Activated T-cell treated with anti-CD3 and anti-CD28 coated beads, Interleukin-2, amount 50 U/mL, for 24 hours (primary cell): Measurements from ENCODE around the gene C2CD4C.
A peak's percentile ranks its signal among the peaks of the same experiment; 100 is the strongest.
"Not testable (repeated sequence)": the region's sequence is repeated elsewhere in the genome, so short reads cannot be mapped to it uniquely, and the experiment has no call there.

Experiments used
- DNase-seq: peaks from one replicate; pipeline ENCODE4 v3.0.0-alpha.2; 2020
- H3K27ac Mint-ChIP-seq: 2 replicates; pipeline ENCODE4 v1.8.0; 2020; ENCODE audit warnings: mild to moderate bottlenecking, mixed read lengths
- H3K27me3 Mint-ChIP-seq: 2 replicates; pipeline ENCODE4 v1.8.0; 2020; ENCODE audit warnings: mixed read lengths
- H3K36me3 Mint-ChIP-seq: 2 replicates; pipeline ENCODE4 v1.8.0; 2020; ENCODE audit warnings: low read depth, mixed read lengths
- H3K4me1 Mint-ChIP-seq: 2 replicates; pipeline ENCODE4 v1.8.0; 2020; ENCODE audit warnings: low read depth, mixed read lengths
- H3K4me3 Mint-ChIP-seq: 2 replicates; pipeline ENCODE4 v1.8.0; 2020; ENCODE audit warnings: mild to moderate bottlenecking, moderate library complexity, mixed read lengths
- H3K9me3 Mint-ChIP-seq: 2 replicates; pipeline ENCODE4 v1.8.0; 2020; ENCODE audit warnings: mixed read lengths

C2CD4C gene

DNA sequence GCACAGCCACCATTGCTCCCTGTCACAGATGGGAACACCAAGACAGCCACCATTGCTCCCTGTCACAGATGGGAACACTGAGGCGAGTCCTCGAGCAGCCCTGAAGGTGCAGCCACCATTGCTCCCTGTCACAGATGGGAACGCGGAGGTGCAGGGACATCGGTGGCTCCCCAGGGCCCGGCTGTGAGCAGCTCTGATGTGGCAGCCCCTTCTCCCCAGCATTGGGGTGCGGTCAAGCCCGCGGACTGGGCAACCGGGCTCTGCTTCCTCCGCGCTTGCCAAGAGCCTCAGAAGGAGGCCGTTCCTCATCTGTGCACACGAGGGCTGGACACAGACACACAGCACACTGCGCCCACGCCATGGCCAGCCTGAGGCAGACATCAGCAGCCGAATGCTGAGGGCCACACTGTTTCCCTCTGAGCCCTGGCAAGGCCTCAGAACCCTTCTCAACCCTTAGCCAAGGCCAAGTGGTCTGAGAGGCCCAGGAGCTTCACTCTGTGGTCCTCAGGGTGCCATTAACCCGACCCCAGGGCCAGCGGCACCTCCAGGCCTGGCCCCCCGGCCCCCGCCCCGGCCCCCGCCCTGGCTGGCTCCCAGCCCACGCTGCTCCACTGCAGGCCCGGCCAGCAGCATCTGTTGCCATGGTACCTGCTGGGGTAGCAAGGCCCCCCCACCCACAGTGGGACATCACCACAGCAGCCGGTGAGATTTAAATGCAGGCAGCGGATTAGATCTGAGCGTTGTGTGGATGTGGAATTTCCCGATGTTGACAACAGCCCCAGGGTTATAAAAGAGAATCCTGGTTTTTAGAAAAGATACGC lies 18.4 kb downstream of the C2CD4C start:
- H3K9me3 Mint-ChIP-seq = peaks cover 8% of the 10 kb centered on the region
- peaks cover 27% of the 10 kb centered on the region for H3K27me3 Mint-ChIP-seq
- no peaks in the 10 kb centered on the region for H3K36me3 Mint-ChIP-seq
- no peak overlapping the region for H3K4me3 Mint-ChIP-seq
- H3K4me1 Mint-ChIP-seq = peaks cover 6% of the 10 kb centered on the region
- DNase-seq = no peak
- H3K27ac Mint-ChIP-seq = no peak overlapping the region

DNA sequence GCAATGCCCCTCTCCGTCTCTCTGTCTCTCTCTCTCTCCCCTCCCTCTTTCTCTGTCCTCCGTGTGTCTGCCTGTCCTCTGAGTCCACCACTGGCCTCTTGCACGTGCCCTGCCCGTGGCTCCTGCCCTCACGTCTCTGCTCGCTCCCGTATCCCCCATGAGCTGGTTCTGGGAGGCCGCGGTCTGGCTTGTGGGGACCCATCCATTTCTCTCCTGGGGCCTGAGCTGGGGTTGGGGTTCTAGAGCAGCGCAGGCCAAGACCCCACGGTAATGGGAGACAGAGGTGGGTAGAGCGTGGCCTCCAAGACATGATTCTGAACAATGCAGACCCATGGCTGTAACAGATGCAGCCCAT lies 19.0 kb downstream of the C2CD4C start:
- Mint-ChIP-seq H3K4me3 (no peak overlapping the region), H3K9me3 (peaks cover 5% of the 10 kb centered on the region), H3K4me1 (peaks cover 6% of the 10 kb centered on the region), H3K27me3 (peaks cover 33% of the 10 kb centered on the region), H3K27ac (no peak overlapping the region), H3K36me3 (no peaks in the 10 kb centered on the region)
- no peak for DNase-seq

DNA sequence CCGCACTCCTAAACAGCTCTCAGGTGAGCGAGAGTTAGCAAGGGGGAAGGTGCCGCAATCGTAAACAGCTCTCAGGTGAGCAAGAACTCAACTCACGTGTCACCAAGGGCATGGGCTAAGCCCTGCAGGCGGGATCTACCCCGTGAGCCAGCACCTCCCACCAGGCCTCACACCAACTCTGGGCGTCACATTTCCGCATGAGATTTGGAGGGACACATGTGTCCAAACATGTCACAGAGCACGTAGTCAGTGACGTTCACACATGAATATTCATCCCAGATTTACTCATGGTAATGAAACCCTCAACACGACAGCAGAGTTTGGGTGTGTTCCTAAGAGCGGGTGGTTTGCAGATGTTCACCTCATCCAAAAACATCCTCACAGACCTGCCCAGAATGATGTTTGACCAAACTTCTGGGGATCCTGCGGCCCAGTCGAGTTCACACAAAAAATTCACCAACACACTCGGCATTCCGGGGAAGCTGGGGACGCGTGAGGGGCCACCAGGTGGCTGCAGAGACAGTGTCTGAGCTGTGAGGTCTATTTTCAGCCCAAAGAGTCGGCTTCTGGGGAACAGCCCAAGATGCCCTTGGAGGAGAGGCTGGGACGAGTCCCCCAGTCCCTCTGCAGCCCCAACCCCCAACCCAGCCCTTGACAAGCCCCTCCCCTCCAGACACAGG lies 19.6 kb downstream of the C2CD4C start:
- Mint-ChIP-seq H3K9me3 (peaks cover 5% of the 10 kb centered on the region), H3K4me3 (no peak overlapping the region), H3K27me3 (peaks cover 37% of the 10 kb centered on the region), H3K4me1 (peaks cover 7% of the 10 kb centered on the region), H3K36me3 (no peaks in the 10 kb centered on the region), H3K27ac (no peak overlapping the region)
- no peak for DNase-seq

DNA sequence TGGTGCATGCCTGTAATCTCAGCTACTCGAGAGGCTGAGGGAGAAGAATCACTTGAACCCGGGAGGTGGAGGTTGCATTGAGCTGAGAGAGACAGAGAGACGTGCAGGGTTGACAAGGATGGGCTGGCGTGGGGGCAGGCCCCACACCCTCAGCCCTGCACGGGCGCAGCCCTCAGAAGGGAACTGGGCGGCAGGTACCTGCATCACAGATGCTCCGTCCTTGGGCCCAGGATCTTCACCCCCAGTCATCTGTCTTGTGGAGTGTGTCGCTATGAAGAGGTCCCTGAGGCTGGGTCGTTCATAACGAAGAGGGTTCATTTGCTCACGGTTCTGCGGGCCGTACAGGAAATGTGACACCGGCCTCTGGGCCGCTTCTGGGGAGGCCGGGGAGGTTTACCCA lies 20.3 kb downstream of the C2CD4C start:
- Mint-ChIP-seq H3K9me3 (peaks cover 5% of the 10 kb centered on the region), H3K36me3 (no peaks in the 10 kb centered on the region), H3K27ac (no peak overlapping the region), H3K27me3 (peaks cover 44% of the 10 kb centered on the region), H3K4me1 (peaks cover 14% of the 10 kb centered on the region), H3K4me3 (no peak overlapping the region)
- no peak for DNase-seq

DNA sequence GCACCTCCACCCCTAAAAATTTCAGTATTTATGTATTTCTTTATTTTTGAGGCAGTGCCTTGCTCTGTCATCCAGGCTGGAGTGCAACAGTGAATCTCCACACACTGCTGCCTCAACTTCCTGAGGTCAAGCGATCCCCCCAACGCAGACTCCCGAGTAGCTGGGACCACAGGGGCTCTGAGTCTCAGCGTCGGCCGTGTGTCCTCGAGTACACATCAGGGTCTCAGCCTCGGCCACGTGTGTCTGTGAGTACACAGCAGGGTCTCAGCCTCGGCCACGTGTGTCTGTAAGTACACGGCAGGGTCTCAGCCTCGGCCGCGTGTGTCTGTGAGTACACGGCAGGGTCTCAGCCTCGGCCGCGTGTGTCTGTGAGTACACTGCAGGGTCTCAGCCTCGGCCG lies 21.2 kb downstream of the C2CD4C start:
- Mint-ChIP-seq H3K4me1 (peaks cover 23% of the 10 kb centered on the region), H3K27ac (no peak overlapping the region), H3K36me3 (no peaks in the 10 kb centered on the region), H3K4me3 (no peak overlapping the region), H3K9me3 (no peaks in the 10 kb centered on the region), H3K27me3 (peaks cover 49% of the 10 kb centered on the region)
- DNase-seq = no peak

DNA sequence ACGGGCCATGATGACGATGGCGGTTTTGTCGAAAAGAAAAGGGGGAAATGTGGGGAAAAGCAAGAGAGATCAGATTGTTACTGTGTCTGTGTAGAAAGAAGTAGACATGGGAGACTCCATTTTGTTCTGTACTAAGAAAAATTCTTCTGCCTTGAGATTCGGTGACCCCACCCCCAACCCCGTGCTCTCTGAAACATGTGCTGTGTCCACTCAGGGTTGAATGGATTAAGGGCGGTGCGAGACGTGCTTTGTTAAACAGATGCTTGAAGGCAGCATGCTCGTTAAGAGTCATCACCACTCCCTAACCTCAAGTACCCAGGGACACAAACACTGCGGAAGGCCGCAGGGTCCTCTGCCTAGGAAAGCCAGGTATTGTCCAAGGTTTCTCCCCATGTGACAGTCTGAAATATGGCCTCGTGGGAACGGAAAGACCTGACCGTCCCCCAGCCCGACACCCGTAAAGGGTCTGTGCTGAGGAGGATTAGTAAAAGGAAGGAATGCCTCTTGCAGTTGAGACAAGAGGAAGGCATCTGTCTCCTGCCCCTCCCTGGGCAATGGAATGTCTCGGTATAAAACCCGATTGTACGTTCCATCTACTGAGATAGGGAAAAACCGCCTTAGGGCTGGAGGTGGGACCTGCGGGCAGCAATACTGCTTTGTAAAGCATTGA lies 22.2 kb downstream of the C2CD4C start:
- Mint-ChIP-seq H3K27me3 (peaks cover 49% of the 10 kb centered on the region), H3K4me1 (peaks cover 26% of the 10 kb centered on the region)
- DNase-seq, H3K4me3 Mint-ChIP-seq, H3K36me3 Mint-ChIP-seq, H3K9me3 Mint-ChIP-seq, H3K27ac Mint-ChIP-seq: not testable (repeated sequence)

DNA sequence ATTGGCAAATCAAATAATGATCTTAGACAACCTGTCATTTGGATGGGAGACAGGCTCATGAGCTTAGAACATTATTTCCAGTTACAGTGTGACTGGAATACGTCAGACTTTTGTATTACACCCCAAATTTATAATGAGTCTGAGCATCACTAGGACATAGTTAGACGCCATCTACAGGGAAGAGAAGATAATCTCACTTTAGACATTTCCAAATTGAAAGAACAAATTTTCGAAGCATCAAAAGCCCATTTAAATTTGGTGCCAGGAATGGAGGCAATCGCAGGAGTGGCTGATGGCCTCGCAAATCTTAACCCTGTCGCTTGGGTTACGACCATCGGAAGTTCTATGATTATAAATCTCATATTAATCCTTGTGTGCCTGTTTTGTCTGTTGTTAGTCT lies 22.8 kb downstream of the C2CD4C start:
- not testable (repeated sequence) for DNase-seq

DNA sequence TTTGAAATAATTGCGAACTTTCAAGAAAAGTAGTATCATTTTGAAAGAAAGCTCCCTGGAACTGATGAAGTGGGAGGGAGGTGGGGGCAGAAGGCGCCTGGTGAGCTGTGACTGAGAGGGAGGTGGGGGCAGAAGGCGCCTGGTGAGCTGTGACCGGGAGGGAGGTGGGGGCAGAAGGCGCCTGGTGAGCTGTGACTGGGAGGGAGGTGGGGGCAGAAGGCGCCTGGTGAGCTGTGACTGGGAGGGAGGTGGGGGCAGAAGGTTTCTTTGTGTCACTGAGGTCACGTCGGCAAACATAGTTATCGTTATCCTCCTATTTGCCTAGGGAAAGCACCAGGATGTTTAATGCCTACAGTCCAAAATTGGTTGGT lies 24.2 kb downstream of the C2CD4C start:
- Mint-ChIP-seq H3K4me3 (no peak overlapping the region), H3K36me3 (no peaks in the 10 kb centered on the region), H3K27ac (no peak overlapping the region), H3K4me1 (peaks cover 25% of the 10 kb centered on the region), H3K9me3 (peaks cover 3% of the 10 kb centered on the region), H3K27me3 (peaks cover 49% of the 10 kb centered on the region)
- no peak for DNase-seq

More for the DNA sequence above, 22.8 kb downstream of the C2CD4C start:
- H3K4me1 Mint-ChIP-seq = peaks cover 26% of the 10 kb centered on the region
- peaks cover 49% of the 10 kb centered on the region for H3K27me3 Mint-ChIP-seq
- H3K27ac Mint-ChIP-seq, H3K36me3 Mint-ChIP-seq, H3K9me3 Mint-ChIP-seq, H3K4me3 Mint-ChIP-seq: not testable (repeated sequence)

DNA sequence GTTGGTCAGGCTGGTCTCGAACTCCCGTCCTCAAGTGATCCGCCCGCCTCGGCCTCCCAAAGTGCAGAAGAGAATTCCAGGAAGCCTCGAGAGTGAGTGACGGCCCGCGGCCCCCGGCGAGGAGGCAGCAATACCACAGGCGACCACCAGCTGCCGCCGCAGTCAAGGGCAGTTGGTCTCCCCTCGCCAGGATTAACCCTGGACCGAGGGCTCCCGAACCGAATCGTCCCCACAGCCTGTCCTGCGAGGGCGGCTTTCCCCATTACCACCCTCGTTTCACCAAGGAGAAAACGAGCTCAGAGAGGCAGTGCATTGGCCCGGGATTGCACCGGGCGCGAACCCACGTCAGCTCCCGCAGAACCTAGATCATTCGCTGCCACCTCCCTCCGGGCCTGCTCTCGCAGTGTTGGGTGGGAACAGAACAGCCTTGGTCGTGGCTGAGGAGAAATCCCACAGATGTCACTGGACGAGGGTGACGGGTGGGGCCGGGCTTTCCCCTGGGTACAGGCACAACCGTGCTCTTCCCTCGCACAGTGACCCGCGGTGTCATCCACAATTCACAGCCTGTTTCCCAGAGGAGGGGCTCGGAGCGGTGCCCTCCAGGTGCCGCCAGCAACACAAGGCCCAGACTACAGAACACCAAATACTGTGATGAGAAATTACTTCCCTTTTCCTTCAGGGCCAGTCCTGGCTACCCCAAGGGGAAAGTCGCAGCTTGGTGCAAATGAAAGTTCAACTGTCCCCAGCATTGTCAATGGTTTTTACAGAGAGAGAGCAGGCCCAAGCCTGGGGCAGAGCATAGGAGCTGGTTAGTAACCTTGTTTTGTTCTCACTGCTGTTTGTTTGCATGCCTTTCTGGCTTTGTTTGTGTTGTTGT lies 24.8 kb downstream of the C2CD4C start:
- Mint-ChIP-seq H3K4me1 (peaks cover 25% of the 10 kb centered on the region), H3K27me3 (peaks cover 49% of the 10 kb centered on the region), H3K27ac (no peak overlapping the region), H3K36me3 (no peaks in the 10 kb centered on the region), H3K9me3 (peaks cover 3% of the 10 kb centered on the region), H3K4me3 (no peak overlapping the region)
- DNase-seq = no peak

DNA sequence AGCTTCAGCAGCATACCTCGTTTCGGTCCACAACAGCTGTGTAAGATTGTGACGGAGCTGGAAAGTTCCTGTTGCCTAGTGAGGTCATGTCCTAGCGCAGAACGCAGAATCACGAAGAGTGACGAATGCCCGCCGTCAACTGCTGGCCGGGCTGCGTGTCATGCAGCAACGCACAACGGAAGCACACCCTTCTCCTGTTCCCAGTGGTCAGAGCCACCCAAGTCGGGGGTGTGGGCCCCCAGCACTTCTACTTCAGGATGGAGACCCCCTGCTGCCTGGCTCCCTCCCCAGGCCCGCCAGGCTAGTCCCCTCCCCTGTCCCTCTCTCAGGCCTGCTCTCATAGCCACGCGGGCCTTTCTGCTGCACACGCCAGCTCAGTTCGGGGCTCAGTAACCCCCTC lies 25.9 kb downstream of the C2CD4C start:
- peaks cover 25% of the 10 kb centered on the region for H3K4me1 Mint-ChIP-seq
- H3K9me3 Mint-ChIP-seq = peaks cover 3% of the 10 kb centered on the region
- DNase-seq = no peak
- peak overlapping the region; percentile 80 for H3K27ac Mint-ChIP-seq
- H3K36me3 Mint-ChIP-seq = no peaks in the 10 kb centered on the region
- H3K27me3 Mint-ChIP-seq = peaks cover 44% of the 10 kb centered on the region
- H3K4me3 Mint-ChIP-seq = peak overlapping the region; percentile 8

DNA sequence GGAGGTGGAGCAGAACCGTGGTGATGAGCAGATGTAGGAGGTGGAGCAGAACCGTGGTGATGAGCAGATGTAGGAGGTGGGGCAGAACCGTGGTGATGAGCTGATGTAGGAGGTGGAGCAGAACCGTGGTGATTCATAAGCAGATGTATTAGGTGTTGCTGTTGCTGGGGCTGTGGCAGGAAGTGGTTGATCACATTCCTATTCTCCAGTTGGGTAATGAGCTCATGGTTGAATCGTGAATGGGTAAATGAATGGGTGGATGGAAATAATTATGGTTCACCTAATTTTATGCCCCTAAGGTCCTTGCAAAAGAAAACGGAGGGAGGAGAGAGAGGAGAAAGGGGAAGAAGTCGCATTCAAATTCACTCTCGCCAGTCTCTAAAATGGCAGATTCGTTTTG lies 26.4 kb downstream of the C2CD4C start:
- H3K4me1 Mint-ChIP-seq = peaks cover 25% of the 10 kb centered on the region
- not testable (repeated sequence) for H3K36me3 Mint-ChIP-seq, DNase-seq, H3K9me3 Mint-ChIP-seq
- H3K27me3 Mint-ChIP-seq = peaks cover 45% of the 10 kb centered on the region
- peak overlapping the region; percentile 8 for H3K4me3 Mint-ChIP-seq
- H3K27ac Mint-ChIP-seq = peak overlapping the region; percentile 80

DNA sequence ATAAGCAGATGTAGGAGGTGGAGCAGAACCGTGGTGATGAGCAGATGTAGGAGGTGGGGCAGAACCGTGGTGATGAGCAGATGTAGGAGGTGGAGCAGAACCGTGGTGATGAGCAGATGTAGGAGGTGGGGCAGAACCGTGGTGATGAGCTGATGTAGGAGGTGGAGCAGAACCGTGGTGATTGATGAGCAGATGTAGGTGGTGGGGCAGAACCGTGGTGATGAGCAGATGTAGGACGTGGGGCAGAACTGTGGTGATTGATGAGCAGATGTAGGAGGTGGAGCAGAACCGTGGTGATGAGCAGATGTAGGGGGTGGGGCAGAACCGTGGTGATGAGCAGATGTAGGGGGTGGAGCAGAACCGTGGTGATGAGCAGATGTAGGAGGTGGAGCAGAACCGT lies 27.0 kb downstream of the C2CD4C start:
- H3K9me3 Mint-ChIP-seq, H3K36me3 Mint-ChIP-seq, H3K4me3 Mint-ChIP-seq: not testable (repeated sequence)
- Mint-ChIP-seq H3K27me3 (peaks cover 40% of the 10 kb centered on the region), H3K4me1 (peaks cover 25% of the 10 kb centered on the region), H3K27ac (peak overlapping the region; percentile 42)
- DNase-seq = peak; percentile 61

DNA sequence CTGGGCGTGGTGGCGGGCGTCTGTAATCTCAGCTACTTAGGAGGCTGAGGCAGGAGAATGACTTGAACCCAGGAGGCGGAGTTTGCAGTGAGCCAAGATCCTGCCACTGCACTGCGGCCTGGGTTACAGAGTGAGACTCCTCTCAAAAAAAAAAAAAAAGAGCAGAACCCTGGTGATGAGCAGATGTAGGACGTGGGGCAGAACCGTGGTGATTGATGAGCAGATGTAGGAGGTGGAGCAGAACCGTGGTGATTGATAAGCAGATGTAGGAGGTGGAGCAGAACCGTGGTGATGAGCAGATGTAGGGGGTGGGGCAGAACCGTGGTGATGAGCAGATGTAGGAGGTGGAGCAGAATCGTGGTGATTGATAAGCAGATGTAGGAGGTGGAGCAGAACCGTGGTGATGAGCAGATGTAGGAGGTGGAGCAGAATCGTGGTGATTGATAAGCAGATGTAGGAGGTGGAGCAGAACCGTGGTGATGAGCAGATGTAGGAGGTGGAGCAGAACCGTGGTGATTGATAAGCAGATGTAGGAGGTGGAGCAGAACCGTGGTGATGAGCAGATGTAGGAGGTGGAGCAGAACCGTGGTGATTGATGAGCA lies 28.2 kb downstream of the C2CD4C start:
- H3K36me3 Mint-ChIP-seq, H3K4me3 Mint-ChIP-seq, H3K9me3 Mint-ChIP-seq, H3K27ac Mint-ChIP-seq, DNase-seq: not testable (repeated sequence)
- Mint-ChIP-seq H3K4me1 (peaks cover 25% of the 10 kb centered on the region), H3K27me3 (peaks cover 33% of the 10 kb centered on the region)

DNA sequence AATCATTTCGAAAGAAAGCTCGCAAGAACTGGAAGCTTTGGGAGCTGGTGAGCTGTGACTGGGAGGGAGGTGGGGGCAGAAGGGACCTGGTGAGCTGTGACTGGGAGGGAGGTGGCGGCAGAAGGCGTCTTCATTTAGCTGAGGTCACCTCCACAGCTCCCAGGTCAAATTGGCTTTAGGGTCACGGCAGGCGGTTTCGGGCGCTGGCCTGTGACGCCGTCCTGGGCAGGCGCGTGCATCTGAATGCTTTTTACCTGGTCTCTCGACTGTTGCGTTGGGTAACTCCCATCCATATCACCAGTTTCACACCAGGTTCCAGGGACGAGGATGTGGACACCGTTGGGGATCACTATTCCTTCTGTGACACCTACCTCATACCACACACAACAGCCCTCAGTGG lies 29.2 kb downstream of the C2CD4C start:
- DNase-seq = no peak
- Mint-ChIP-seq H3K27me3 (peaks cover 29% of the 10 kb centered on the region), H3K4me3 (no peak overlapping the region)

More for the DNA sequence above, 29.2 kb downstream of the C2CD4C start:
- Mint-ChIP-seq H3K4me1 (peaks cover 25% of the 10 kb centered on the region), H3K36me3 (no peaks in the 10 kb centered on the region), H3K27ac (no peak overlapping the region), H3K9me3 (peaks cover 3% of the 10 kb centered on the region)
